NCI-H146 treated with DMSO at 0.1 percent for 48 hours (cell line): Measurements from ENCODE around the gene PPP6R2.

Experiments used
- DNase-seq: peaks from one replicate; lab custom pipeline; 2025; ENCODE audit not compliant: unreplicated experiment; lab: John Stamatoyannopoulos, UW

The PPP6R2 gene

GRCh38 chr22:50342651-50343540, at the start of gene PPP6R2:
Gene PPP6R2 (plus strand): TSS chr22:50343327. CDS start chr22:50393909, 50,582 bp downstream.
- no peak for DNase-seq

- DNase-seq: no peak
Measured at GRCh38 chr22:50293441-50294318, 49.4 kb upstream of the PPP6R2 start.

GRCh38 chr22:50294319-50294656, 48.8 kb upstream of the PPP6R2 start:
- no peak for DNase-seq

GRCh38 chr22:50296658-50297490, 46.3 kb upstream of the PPP6R2 start:
- DNase-seq: no peak

- DNase-seq: no peak
Measured at GRCh38 chr22:50297510-50298265, 45.4 kb upstream of the PPP6R2 start.

- no peak for DNase-seq
Measured at GRCh38 chr22:50298266-50298637, 44.9 kb upstream of the PPP6R2 start.

- DNase-seq: no peak
Measured at GRCh38 chr22:50298937-50299784, 44.0 kb upstream of the PPP6R2 start.

- DNase-seq: no peak
Measured at GRCh38 chr22:50299785-50300619, 43.1 kb upstream of the PPP6R2 start.

GRCh38 chr22:50300620-50301257, 42.4 kb upstream of the PPP6R2 start:
- DNase-seq: no peak

GRCh38 chr22:50301581-50301991, 41.5 kb upstream of the PPP6R2 start:
- no peak for DNase-seq

- no peak for DNase-seq
Measured at GRCh38 chr22:50302041-50302541, 41.0 kb upstream of the PPP6R2 start.

GRCh38 chr22:50302564-50302963, 40.6 kb upstream of the PPP6R2 start:
- DNase-seq: no peak

GRCh38 chr22:50303515-50303847, 39.6 kb upstream of the PPP6R2 start:
- DNase-seq: no peak

GRCh38 chr22:50303848-50304527, 39.1 kb upstream of the PPP6R2 start:
- DNase-seq: no peak

- DNase-seq: no peak
Measured at GRCh38 chr22:50304528-50305392, 38.4 kb upstream of the PPP6R2 start.

- DNase-seq: no peak
Measured at GRCh38 chr22:50305393-50305922, 37.7 kb upstream of the PPP6R2 start.
